Middle frontal gyrus (tissue), 1 donor: ENCODE results near the gene MRPL58.
A peak's percentile ranks its signal among the peaks of the same experiment; 100 is the strongest.

ENCODE experiments used
- DNase-seq: peaks from one replicate; pipeline ENCODE4 v3.0.0-alpha.2; 2015; ENCODE audit warnings: low spot score; ENCODE audit errors: extremely low spot score

Gene MRPL58

DNA sequence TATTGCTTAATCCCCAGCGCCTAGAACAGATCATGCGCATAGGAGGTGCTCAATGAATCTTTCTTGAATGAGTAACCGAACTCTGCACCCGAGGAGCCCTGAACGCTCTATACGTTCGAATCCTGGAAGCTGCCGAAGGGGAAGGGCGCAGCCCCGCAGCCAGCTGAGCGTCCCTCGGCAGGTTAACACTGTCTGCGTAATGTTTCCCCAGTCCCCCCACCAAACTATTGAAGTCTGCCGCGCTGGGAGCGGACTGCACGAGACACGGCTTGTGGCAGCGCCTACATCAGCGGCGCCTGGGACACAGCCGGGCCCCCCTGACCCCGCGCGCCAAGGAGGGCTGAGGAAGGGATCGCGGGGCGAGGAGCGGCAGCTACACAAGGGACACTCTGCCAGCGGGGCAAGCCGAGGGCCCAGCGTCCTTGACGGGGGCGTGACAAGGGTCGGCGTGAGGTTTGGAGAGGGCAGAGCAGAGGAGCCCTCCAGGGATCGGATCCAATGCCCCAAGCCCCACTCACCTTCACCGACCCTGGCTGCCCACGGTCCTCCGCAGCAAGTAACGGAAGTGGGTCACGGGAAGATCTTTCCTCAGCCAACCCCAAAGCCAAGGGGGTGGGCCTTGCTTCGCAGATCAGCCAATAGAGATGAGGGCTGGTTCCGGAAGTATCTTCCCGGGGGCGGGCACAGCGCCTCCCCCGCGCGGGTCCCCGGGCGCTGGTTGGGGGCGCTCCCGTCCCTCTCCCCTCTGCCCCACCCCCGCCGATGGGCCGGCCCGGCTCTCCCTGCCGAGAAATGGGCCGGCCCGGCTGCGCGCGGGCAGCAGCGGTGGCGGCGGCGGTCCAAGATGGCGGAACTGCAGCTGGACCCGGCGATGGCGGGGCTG lies 34.2 kb downstream of the MRPL58 start, which contains the start of the genes ATP5PD and KCTD2:
TSS of gene ATP5PD (minus strand) at position 563 of the 883 bp plus-strand sequence. CDS start 4,319 bp downstream, outside the sequence.
TSS of gene KCTD2 (plus strand) at position 819 of the 883 bp plus-strand sequence. CDS start at position 845, 26 bp downstream.
- peak; percentile 86 for DNase-seq

DNA sequence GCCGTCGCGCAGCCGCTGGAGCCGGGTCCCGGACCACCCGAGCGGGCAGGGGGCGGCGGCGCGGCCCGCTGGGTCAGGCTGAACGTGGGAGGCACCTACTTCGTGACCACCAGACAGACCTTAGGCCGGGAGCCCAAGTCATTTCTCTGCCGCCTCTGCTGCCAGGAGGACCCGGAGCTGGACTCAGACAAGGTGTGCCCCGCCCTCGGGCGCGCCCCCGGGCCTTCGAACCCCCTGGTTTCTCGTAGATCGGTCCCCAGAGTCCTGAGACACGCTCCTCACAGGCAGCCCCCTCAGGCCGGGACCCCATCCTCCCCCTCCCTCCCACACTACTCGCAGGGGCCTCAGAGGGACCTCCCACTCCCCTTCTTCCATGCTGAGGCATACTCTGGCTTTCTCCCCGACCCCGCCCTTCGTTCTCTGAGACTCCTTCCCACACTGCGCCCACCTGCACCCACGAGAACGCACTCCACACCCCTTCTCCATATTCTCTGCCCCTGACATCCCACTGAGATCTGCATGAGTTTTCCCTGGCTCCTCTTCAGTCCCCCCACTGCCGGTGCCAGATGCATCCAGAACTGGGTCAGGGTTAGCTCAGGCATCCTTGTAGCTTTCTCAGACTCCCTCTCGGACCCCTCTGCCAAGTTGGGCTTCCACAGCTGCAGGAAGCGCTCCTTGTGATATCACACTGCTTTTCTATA lies 35.1 kb downstream of the MRPL58 start:
- no peak for DNase-seq

DNA sequence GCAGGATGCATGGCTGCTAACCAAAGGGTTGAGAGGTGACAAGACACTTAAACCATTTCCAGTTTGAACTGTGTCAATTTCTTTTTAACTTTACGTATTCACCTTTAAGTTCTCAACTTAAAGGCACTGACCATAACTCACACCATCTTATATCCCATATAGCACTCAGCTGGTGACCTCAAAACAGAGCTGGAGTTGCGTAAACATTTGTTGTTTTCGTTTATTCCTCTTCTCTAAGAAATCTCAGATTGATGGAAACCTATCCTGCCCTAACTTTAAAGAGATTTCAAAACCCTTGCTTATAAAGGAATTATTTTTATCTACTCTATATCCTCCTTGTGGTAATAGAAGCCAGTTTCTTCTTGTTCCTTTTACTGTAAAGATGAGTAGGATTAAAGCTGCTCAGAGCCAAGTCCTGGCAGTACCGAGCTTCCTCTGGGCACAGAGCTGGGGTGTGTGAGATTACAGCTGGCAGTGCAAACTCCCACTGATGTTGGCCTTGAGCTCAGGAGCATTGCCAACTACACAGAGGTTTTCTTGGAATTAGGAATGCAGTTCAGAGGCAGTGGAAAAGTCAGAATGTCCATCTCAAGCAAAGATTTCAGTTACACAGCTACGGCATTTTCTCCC lies 35.9 kb downstream of the MRPL58 start:
- peak; percentile 29 for DNase-seq

DNA sequence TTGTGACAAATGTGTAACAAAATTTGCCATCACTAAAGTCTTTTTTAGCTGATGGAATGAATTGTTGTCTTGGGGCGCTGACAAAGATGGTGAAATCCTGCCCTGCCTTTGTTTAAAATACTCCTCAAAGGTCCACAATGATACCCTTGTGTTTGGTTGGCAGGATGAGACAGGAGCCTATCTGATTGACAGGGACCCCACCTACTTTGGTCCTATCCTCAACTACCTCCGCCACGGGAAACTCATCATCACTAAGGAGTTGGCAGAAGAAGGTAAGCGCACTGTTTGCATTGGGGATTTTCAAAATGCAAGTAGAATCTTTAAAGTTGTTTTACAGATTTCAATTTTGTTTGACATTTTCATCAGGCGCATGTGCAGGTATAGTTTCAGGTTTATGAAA lies 36.6 kb downstream of the MRPL58 start:
- no peak for DNase-seq

DNA sequence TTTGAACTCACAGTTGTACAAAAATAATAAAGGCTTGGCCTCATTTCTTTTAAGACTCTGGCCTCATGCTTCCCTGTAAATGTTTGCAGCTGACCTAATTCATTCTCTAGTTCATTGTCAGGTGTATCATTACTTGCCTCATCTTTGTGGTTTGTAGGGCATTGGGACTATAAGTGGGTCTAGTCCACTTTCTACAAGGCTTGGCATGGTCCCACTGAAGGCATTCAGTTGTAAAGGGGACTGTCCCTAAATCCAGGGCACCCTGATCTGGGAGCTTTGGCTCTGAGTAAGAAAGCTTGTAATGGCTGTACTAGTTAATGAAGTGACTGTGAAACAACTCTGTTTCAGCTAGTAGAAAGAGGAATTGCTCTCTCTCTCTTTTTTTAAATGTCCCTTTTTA lies 37.2 kb downstream of the MRPL58 start:
- no peak for DNase-seq

DNA sequence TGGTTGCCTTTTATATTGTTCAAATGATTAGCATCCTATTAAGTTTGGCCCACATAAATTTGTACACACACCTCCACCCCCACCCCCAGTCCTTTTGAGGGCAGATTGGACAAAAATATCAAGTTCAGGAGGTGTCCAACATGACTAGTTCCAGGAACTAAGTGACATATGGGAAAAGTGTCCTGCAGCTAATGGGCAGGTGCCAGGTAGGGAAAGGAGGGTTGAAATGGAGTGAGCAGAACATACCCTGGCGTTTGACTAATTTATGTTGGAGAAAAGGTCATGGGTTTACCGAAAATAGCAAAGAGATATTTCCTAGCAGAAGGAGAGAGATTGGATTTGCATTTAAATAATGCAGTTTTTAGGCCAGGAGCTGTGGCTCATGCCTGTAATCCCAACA lies 39.5 kb downstream of the MRPL58 start:
- DNase-seq, result no peak

DNA sequence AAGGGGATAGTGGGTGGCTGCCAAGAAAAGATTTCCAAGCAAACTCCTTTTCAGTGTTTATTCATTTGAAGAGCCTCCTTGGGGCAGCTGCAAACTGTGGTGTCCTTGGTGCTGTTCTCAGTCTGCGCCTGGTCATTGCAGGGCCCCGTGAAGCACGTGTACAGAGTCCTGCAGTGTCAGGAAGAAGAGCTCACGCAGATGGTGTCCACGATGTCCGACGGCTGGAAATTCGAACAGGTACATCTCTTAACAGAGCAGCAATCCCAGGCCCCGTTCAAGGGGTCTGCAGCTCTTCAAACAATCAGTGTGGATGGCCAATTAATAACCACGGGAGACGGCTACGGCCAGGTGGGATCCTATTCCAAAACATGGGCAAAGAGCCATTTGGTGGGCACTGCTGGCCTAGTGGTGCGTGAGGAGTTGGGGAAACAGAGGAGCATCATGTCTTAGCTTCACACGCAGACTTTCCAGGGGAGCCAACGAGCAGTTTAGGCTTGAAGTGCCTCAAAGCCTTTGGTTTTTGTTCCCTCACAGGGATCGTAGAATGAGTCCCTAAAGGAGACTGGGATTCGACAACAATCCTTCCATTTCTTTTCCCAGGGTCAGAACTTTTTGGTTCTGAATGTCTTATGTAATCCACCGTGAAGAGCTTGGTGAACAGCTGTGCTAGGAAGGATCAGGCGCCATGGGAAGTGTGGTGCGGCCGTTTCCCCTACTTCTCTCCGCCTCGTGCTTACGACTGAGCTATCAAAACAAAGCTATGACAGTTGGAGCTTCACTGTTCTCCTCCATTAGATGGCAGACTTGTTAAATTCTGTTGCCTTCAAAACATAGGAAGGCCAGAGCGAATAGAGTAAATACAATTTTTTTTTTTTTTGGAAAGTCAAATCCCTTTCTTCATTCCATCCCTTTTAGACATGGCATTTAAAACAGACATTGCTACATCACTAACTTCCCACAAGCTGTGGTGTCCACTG lies 47.2 kb downstream of the MRPL58 start:
- DNase-seq, result peak; percentile 70

DNA sequence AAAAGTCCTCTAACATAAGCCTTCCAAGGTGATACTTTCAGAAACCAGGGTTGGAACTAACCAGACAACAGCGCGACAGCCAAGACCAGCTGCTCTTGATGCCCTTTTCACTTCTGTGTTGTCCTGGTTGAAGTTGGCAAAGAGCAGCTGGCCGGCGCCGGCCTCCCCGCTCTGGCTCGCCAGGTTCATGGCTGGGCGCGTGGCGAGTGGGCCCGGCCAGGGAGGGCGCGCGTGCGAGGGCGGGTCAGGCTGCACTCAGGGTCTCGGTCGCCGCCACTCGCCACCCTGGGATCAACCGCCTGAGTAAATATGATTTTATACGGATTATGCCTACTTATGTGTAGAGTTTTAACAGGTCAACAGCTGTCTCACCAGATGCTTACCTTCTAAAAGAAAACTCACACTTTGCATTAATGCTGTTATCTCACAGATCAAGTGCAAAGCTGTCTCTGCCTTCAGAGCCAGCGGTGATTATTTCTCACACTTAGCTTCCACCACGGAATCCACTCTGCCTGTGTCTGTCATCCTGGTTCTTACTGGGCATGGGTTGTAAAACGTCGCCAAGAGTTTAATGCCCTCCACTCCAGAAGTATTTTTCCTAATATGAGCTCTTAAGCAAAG lies 48.1 kb downstream of the MRPL58 start:
- no peak for DNase-seq

DNA sequence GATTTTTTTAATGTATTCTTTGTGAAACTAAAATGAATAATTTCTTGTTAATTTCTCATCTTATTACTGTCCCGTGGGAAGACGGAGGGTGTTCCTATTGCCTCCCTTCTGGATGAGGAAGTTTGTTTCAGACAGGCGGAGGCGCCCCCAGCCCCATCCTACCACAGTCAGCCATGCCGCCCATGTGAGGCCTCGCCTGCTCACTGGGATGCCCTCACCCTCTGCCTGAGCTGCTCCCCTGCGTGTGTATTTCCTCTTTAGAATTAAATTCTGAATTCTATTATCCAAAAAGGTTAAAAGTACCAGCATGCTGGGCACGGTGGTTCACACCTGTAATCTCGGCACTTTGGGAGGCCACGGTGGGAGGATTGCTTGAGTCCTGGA lies 48.6 kb downstream of the MRPL58 start:
- no peak for DNase-seq

DNA sequence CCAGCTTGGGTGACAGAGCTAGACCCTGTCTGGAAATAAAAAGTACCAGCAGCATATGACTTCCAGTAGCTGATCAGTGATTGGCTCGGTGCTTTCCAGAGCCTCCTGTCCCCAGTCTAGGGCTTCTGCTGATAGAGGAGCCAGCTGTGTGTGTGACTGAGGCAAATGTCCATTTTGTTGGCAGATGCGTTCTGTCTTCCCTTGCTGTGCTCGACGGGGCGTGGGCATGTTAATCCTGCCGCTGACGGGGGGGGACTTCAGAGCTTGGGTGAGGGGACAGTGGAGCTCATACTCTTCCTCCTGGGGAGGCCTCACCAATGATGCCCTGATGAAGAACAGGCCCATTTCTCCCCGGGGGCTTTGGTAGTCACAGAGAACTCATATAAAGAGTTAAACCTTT lies 49.1 kb downstream of the MRPL58 start:
- DNase-seq, result no peak

DNA sequence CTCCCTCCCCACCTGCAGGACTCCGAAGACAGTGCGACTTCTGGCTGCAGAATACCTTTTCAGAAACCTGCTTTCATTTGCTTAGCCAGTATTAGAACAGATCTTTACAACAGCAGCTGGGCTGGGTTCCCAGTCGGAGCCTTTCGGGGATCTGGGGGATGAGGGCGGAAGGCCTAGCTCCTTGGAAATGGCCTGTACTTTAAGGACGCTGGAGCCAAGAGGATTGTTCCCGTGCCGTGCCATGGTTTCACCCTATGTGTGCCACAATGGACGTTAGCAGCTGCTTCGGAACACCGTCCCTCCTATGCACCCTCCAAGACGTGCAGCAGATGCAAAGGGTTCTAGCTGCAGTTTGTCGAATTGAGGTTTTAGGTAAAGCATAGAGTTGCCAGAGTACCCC lies 50.7 kb downstream of the MRPL58 start:
- no peak for DNase-seq

DNA sequence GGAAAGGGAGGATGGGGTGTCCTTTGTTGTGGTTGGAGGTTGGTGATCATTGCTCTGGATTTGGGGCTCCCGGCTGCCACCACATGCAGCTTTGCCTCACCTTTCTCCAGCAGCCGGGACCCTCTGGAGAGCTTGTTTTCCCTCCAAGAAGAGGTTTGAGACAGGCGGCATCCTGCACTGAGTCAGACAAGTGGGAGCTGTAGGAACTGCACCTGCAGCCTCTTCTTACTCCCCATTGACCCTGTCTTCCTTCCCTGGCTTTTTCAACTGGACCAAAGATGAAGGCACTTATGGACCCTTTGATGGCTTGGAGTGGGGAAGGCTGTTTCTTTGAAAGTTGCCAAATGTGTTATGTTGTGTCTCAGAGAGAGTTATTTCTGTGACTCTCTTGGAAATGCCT lies 51.2 kb downstream of the MRPL58 start:
- DNase-seq, result no peak

DNA sequence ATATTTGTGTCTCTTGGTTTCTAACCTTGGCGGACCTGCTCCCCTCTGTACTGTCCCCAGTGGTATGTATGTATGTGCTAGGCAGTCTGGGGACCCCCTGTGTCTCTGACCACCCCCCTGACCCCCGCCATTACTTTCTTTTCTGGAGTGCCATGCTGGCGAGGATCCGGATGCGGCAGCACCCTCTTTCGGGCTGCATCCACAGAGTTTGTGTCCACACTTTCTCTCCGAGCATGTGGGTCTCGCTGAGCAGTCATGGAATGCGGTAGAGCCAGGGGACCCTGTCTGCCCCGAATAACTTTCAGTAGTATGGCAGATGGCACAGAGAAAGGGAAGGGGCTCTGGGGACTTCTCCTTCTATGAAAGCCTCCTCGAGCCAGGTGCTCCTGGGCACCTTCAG lies 51.6 kb downstream of the MRPL58 start:
- DNase-seq, result no peak

DNA sequence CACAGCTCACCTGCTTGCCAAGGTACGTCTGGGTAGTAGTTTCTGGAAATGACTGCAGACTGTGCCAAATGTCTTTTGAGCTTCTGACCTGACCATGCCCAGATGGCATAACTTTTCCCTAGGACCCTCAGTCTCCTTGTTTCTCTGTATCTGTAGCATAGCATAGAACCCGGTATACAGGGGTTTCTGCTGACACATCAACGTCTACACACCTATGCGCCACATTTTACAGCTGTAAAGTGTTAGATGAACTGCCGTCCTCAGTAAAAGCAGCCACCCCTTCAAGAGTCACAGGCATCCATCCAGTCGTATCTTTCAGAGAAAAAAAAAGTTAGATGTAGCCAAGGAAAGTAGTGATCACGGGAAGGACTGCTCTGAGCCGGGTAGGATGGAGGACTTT lies 52.0 kb downstream of the MRPL58 start:
- DNase-seq, result no peak

DNA sequence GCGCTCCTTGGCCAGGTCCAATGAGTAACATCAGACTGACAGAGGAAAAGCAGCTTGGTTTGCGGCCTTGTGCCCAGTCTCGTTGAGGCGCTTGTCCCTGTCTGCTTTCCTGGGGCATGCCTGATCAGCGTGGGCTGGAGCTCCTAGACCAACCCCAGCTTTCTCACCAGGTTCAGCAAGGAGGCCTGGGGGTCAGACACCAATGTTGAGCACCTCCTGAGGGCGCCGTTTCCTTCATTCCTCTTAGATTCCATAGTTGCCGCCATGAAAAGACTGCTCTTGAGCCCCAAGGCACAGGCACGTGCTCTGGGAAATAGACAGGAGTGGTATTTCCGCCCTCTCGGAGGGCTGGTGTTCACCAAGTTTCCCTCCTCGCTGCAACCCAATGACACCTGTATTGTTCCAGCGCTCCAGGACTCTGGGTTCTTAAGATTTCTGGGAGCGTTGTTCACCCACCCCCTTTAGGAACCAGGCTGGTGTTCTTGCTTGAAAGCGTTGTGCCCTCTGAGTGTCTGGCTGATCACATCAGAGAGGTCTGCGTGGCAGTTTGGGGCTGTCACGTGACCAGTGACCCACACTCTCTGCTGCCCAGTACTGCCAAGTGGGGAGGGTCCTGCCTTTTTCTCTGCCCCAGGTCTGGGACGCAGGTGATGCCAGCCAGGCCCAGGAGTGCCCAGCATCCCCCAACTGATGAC lies 52.5 kb downstream of the MRPL58 start:
- DNase-seq, result no peak

DNA sequence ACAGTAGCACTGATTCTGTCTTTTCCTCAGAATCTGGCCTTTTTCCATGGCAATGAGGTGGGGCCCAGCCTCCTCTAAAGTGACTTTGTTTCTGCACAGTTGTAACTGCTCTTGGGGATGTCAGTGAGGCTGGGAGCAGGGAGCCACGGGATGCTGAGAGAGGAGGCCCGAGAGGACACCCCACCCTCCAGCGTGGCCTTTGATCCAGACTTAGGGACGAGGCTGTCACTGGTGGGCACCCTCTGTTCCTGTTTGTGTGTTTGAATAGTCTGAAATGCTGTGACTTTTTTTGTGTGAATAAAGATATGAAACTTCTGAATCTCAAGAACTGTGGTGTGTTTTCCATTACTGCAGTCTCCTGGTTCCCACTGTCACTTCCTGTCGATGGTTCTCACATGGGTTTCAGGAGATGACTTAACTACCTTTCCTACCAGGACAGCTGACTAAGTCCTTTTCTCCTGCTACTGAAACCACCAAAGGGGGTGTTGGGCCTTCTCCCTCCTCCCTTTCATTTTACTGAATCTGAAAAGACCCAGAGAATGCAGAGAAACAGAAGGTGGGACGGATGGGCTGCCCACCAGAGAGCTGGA lies 53.2 kb downstream of the MRPL58 start:
- no peak for DNase-seq

DNA sequence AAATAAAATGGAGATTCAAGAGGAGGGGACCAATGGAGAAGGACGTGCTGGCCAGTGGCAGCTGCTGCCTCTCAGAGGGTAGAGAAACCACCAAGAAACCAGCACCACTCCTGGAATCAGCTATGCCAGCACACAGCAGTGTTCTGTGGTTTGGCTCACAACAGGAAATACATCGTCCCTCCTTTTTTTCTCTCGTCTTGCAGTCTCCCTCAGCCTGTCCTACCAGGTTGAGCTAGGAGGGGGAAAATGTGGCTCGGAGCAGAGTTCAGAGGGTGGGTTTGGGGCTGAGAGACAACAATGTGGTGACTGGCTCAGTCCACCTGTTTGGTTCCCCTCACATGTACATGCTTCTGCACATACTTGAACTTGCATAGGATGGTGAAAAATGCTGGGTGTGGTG lies 55.4 kb downstream of the MRPL58 start:
- DNase-seq, result no peak

DNA sequence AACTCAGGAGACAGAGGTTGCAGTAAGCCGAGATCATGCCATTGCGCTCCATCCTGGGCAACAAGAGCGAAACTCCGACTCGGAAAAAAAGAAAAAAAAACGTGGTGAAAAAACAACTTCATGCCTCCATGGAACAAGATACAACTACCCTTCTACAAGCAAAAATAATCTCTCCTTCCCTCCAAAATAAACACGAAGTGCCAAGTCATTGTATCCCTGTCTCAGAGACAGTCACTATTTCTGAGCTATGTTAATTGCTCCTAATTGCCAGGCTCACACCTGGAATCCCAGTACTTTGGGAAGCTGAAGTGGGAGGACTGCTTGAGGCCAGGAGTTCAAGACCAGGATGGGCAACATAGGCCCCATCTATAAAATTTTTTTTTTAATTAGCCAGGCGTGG lies 56.3 kb downstream of the MRPL58 start:
- no peak for DNase-seq

DNA sequence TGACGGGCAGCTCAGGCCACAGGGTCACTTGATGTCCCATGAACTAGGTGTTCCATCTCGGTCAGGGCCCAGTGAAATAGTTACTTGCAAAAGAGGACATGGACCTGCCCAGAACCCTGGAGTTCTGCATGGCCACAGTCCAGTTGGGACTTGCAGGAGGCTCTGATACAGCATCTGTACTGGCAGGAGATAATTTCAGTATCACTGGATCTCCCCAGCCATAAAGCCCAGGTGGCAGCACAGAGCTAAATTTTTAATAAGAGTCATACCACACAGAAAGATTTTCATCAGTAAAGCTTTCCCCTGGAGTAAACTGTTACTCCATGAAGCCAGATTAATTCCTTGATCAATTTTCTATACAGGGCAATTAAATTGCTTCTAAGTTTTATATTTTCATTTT lies 57.3 kb downstream of the MRPL58 start:
- DNase-seq, result no peak
